Colonic mucosa (tissue), 4 donors: ENCODE data around the gene PRR5L. TPM values are rescaled to one million over a fixed set of nuclear protein-coding genes. Genes with fewer than 3 reads are reported as not detected.

ENCODE experiments used
- DNase-seq: peaks from one replicate; pipeline ENCODE4 v3.0.0-alpha.2; 2020
- H3K27ac ChIP-seq: fragments of 200-600 bp; one replicate; pipeline ENCODE4 v1.8.0; 2021
- H3K27me3 ChIP-seq: fragments of 200-600 bp; one replicate; pipeline ENCODE4 v1.8.0; 2021
- H3K36me3 ChIP-seq: fragments of 200-600 bp; one replicate; pipeline ENCODE4 v1.8.0; 2021
- H3K4me1 ChIP-seq: fragments of 200-600 bp; one replicate; pipeline ENCODE4 v1.8.0; 2021; ENCODE audit warnings: mild to moderate bottlenecking
- H3K4me3 ChIP-seq: fragments of 200-600 bp; one replicate; pipeline ENCODE4 v1.8.0; 2021
- H3K9ac ChIP-seq, 2 donors: one replicate each; pipeline ENCODE4 v1.7.0; 2013; ENCODE audit warnings: control low read depth in 2 of 2, low read depth in 2 of 2, low read length in 2 of 2
- H3K9me3 ChIP-seq: fragments of 200-600 bp; one replicate; pipeline ENCODE4 v1.8.0; 2021
- CTCF ChIP-seq: fragments of 200-600 bp; IDR thresholded peaks from one replicate; pipeline ENCODE4 v1.8.0; 2022; ENCODE audit warnings: antibody characterized with exemption, mild to moderate bottlenecking
- intact Hi-C: fragments of 100-400 bp; cut with DNase I; formaldehyde crosslinking; loops from one replicate; pipeline ENCODE4 v1.14.1; 2022
- total RNA-seq, 2 donors: library from RNA; stranded (reverse); fragmentation: NEBNext Ultra II Directional in 1 of 2; extraction: Animal tissue kit (Norgen Biotek cat#: 25700) in 1 of 2; gene quantifications; one replicate each; pipeline ENCODE4 v1.2.1, GENCODE V29; 2021
- donor health status: healthy.
- donor health status: DM: no; HTN: no; CAD: no.
- donor health status: DM: no; HTN: no; CAD: no.

The PRR5L gene
- total RNA-seq, 2 donors from 2014 or later = 80.9 to 169 TPM

GRCh38 chr11:36306888-36307287 is 10.8 kb downstream of the PRR5L start:
- Histone ChIP-seq H3K4me1 (no peaks in the 10 kb centered on the region), H3K36me3 (no peaks in the 10 kb centered on the region), H3K9me3 (no peaks in the 10 kb centered on the region), H3K27me3 (no peaks in the 10 kb centered on the region), H3K27ac (no peak overlapping the region), H3K4me3 (no peak overlapping the region), H3K9ac (no peak overlapping the region)
- intact Hi-C loops = no loop called here
- TF ChIP-seq CTCF = no peak
- DNase-seq = no peak

GRCh38 chr11:36308577-36308976 is 12.5 kb downstream of the PRR5L start:
- intact Hi-C loops = no loop called here
- TF ChIP-seq CTCF = no peak
- H3K9ac ChIP-seq = no peak overlapping the region
- no peaks in the 10 kb centered on the region for H3K36me3 ChIP-seq
- H3K27me3 ChIP-seq = no peaks in the 10 kb centered on the region
- H3K4me3 ChIP-seq = no peak overlapping the region
- H3K9me3 ChIP-seq = no peaks in the 10 kb centered on the region
- no peak for DNase-seq
- no peaks in the 10 kb centered on the region for H3K4me1 ChIP-seq
- H3K27ac ChIP-seq = no peak overlapping the region

- no peak for TF ChIP-seq CTCF
- H3K9ac ChIP-seq = no peak overlapping the region
- no peak overlapping the region for H3K4me3 ChIP-seq
- no peaks in the 10 kb centered on the region for H3K4me1 ChIP-seq
- no peak overlapping the region for H3K27ac ChIP-seq
- H3K27me3 ChIP-seq = no peaks in the 10 kb centered on the region
- DNase-seq = no peak
- intact Hi-C loops = no loop called here
- no peaks in the 10 kb centered on the region for H3K36me3 ChIP-seq
- no peaks in the 10 kb centered on the region for H3K9me3 ChIP-seq
Observed at GRCh38 chr11:36309779-36310178, 13.7 kb downstream of the PRR5L start.

- no peak for DNase-seq
- peak overlapping the region; percentile 18 for H3K27ac ChIP-seq
- H3K36me3 ChIP-seq = no peaks in the 10 kb centered on the region
- no peak overlapping the region for H3K9ac ChIP-seq
- intact Hi-C loops = no loop called here
- H3K4me3 ChIP-seq = no peak overlapping the region
- no peaks in the 10 kb centered on the region for H3K9me3 ChIP-seq
- no peaks in the 10 kb centered on the region for H3K27me3 ChIP-seq
- no peak for TF ChIP-seq CTCF
- H3K4me1 ChIP-seq = no peaks in the 10 kb centered on the region
Observed at GRCh38 chr11:36311926-36312595, 16.0 kb downstream of the PRR5L start.

GRCh38 chr11:36312611-36313472 is 16.8 kb downstream of the PRR5L start:
- Histone ChIP-seq H3K4me1 (no peaks in the 10 kb centered on the region), H3K9ac (no peak overlapping the region), H3K36me3 (no peaks in the 10 kb centered on the region), H3K9me3 (no peaks in the 10 kb centered on the region), H3K4me3 (no peak overlapping the region), H3K27ac (peak overlapping the region; percentile 18), H3K27me3 (no peaks in the 10 kb centered on the region)
- no peak for DNase-seq
- TF ChIP-seq CTCF = no peak
- intact Hi-C loops = no loop called here
